SK-N-SH (cell line): ENCODE results near the gene PRDM8. TPM values are rescaled to one million over a fixed set of nuclear protein-coding genes. Genes with fewer than 3 reads are reported as not detected.

Source experiments
- CTCF ChIA-PET: fragments of 300-600, 350-600 bp; formaldehyde crosslinking; extraction: SDS; loops from one replicate; lab custom pipeline; 2021; lab: Yijun Ruan, JAX
- POLR2A ChIA-PET: fragments of 350-600 bp; sonication (Branson Sonifier 250); formaldehyde crosslinking; extraction: SDS; loops from one replicate; lab custom pipeline; 2020; ENCODE audit warnings: antibody characterized with exemption, inconsistent platforms; lab: Yijun Ruan, JAX
- DNase-seq: peaks from one replicate; pipeline ENCODE4 v3.0.0; 2012
- H2AFZ ChIP-seq: fragments of 200-600 bp; sonication (generic); 2 replicates; pipeline ENCODE4 v1.8.1; 2016; ENCODE audit warnings: antibody characterized with exemption, mild to moderate bottlenecking, low read depth
- H3F3A ChIP-seq: fragments of 200-600 bp; sonication (generic); replicated peaks from 2 replicates; pipeline ENCODE3; 2016; ENCODE audit warnings: antibody characterized with exemption, mild to moderate bottlenecking; ENCODE audit not compliant: insufficient read depth
- H3K27ac ChIP-seq, 2 experiments: fragments of 200-500 bp in 1 of 2; fragments of 200-600 bp in 1 of 2; sonication (Bioruptor generic) in 1 of 2; sonication (generic), shearing (Covaris generic) in 1 of 2; 2 replicates each; pipeline versions ENCODE4 v1.5.1 to v1.6.1; 2014 to 2016; ENCODE audit warnings: low read depth in 2 of 2, inconsistent platforms in 1 of 2, low read length in 1 of 2, mild to moderate bottlenecking in 1 of 2, mixed read lengths in 1 of 2
- H3K27me3 ChIP-seq: fragments of 200-600 bp; sonication (generic), shearing (Covaris generic); 2 replicates; pipeline ENCODE4 v1.6.1; 2016; ENCODE audit warnings: mixed run types; ENCODE audit not compliant: insufficient read depth
- H3K36me3 ChIP-seq, 2 experiments: fragments of 200-500 bp in 1 of 2; fragments of 200-600 bp in 1 of 2; sonication (Bioruptor generic) in 1 of 2; sonication (generic) in 1 of 2; replicated peaks in 1 of 2; 2 replicates each; pipeline versions ENCODE3 to v1.5.1; 2014 to 2016; ENCODE audit warnings: low read length in 1 of 2, mild to moderate bottlenecking in 1 of 2; ENCODE audit not compliant: insufficient read depth in 2 of 2, control insufficient read depth in 1 of 2
- H3K4me1 ChIP-seq, 2 experiments: fragments of 200-500 bp in 1 of 2; fragments of 200-600 bp in 1 of 2; sonication (Bioruptor generic) in 1 of 2; sonication (generic), shearing (Covaris generic) in 1 of 2; 2 replicates each; pipeline versions ENCODE4 v1.5.1 to v1.6.1; 2014 to 2016; ENCODE audit warnings: low read depth in 1 of 2, low read length in 1 of 2, mixed run types in 1 of 2; ENCODE audit not compliant: insufficient read depth in 2 of 2, control insufficient read depth in 1 of 2
- H3K4me2 ChIP-seq: fragments of 200-600 bp; sonication (generic), shearing (Covaris generic); 2 replicates; pipeline ENCODE4 v1.6.1; 2017; ENCODE audit warnings: mixed run types
- H3K4me3 ChIP-seq, 2 experiments: fragments of 200-500 bp in 1 of 2; fragments of 200-600 bp in 1 of 2; sonication (Bioruptor generic) in 1 of 2; sonication (generic), shearing (Covaris generic) in 1 of 2; 2 replicates each; pipeline versions ENCODE4 v1.5.1 to v1.8.1; 2014 to 2016; ENCODE audit warnings: low read depth in 2 of 2, inconsistent platforms in 1 of 2, low read length in 1 of 2, mild to moderate bottlenecking in 1 of 2, mixed read lengths in 1 of 2, moderate library complexity in 1 of 2
- H3K79me2 ChIP-seq: fragments of 200-600 bp; sonication (generic); 2 replicates; pipeline ENCODE4 v1.8.1; 2017; ENCODE audit warnings: mild to moderate bottlenecking; ENCODE audit not compliant: insufficient read depth
- H3K9ac ChIP-seq: fragments of 200-600 bp; sonication (generic); 2 replicates; pipeline ENCODE4 v1.6.1; 2017; ENCODE audit warnings: mixed run types
- H3K9me2 ChIP-seq: fragments of 200-600 bp; sonication (generic); 2 replicates; pipeline ENCODE4 v1.6.1; 2017; ENCODE audit warnings: mixed run types
- H3K9me3 ChIP-seq: fragments of 200-600 bp; sonication (generic); 2 replicates; pipeline ENCODE4 v1.6.1; 2017; ENCODE audit warnings: mixed run types, mild to moderate bottlenecking, moderate library complexity
- H4K20me1 ChIP-seq: fragments of 200-600 bp; sonication (generic); 2 replicates; pipeline ENCODE4 v1.6.1; 2017; ENCODE audit warnings: mild to moderate bottlenecking, mixed run types; ENCODE audit not compliant: insufficient read depth
- CHD2 ChIP-seq: fragments of 150-350 bp; IDR thresholded peaks from 2 replicates; pipeline ENCODE4 v1.6.1; 2018; ENCODE audit warnings: low read length; ENCODE audit not compliant: partially characterized antibody
- ELF1 ChIP-seq: IDR thresholded peaks from 2 replicates; pipeline ENCODE4 v1.4.0; 2012
- FOXJ3 ChIP-seq: sonication (generic); formaldehyde crosslinking; IDR thresholded peaks from 2 replicates; pipeline ENCODE4 v1.5.1; 2020; ENCODE audit warnings: mild to moderate bottlenecking, missing genetic modification reagents
- GATA2 ChIP-seq: sonication (generic); formaldehyde crosslinking; IDR thresholded peaks from 2 replicates; pipeline ENCODE4 v1.5.0; 2020; ENCODE audit warnings: mild to moderate bottlenecking, missing genetic modification reagents
- IRF3 ChIP-seq: fragments of 150-350 bp; IDR thresholded peaks from 2 replicates; pipeline ENCODE4 v1.6.1; 2016; ENCODE audit warnings: mild to moderate bottlenecking, low read depth, low read length
- JUND ChIP-seq: IDR thresholded peaks from 2 replicates; pipeline ENCODE4 v1.4.0; 2012
- NFIC ChIP-seq: IDR thresholded peaks from 2 replicates; pipeline ENCODE4 v1.4.0; 2012; ENCODE audit warnings: borderline replicate concordance
- RCOR1 ChIP-seq: fragments of 150-350 bp; IDR thresholded peaks from 2 replicates; pipeline ENCODE4 v1.6.1; 2017; ENCODE audit warnings: antibody characterized with exemption, low read length
- RFX5 ChIP-seq: IDR thresholded peaks from 2 replicates; pipeline ENCODE4 v1.6.1; 2012; ENCODE audit warnings: mild to moderate bottlenecking, improper control_type of control experiment, low read length
- TAF1 ChIP-seq: IDR thresholded peaks from 2 replicates; pipeline ENCODE4 v1.6.1; 2012; ENCODE audit warnings: low read depth, mild to moderate bottlenecking, low read length, moderate library complexity, borderline replicate concordance
- TCF12 ChIP-seq: IDR thresholded peaks from 2 replicates; pipeline ENCODE4 v1.4.0; 2012
- USF2 ChIP-seq: fragments of 150-350 bp; IDR thresholded peaks from 2 replicates; pipeline ENCODE4 v1.6.1; 2017; ENCODE audit warnings: antibody characterized with exemption, low read length, low read depth, borderline replicate concordance
- YY1 ChIP-seq: IDR thresholded peaks from 2 replicates; pipeline ENCODE4 v1.4.0; 2012; ENCODE audit warnings: low read depth, mild to moderate bottlenecking
- polyA plus RNA-seq, 3 experiments: library from polyadenylated mRNA; depleted of rRNA; stranded (reverse); fragments of >200 nt; gene quantifications; 2 replicates each; pipeline ENCODE4 v1.2.3, GENCODE V29; 2012
- TF ChIP-seq, protein P1 (sequence below): IDR thresholded peaks from 2 replicates; pipeline ENCODE4 v1.4.0; 2012; ENCODE audit warnings: low read depth, borderline replicate concordance
- TF ChIP-seq, protein P2 (sequence below): IDR thresholded peaks from 2 replicates; pipeline ENCODE4 v1.6.1; 2012; ENCODE audit warnings: mild to moderate bottlenecking, low read depth, low read length, moderate library complexity

PRDM8 gene
- polyA plus RNA-seq, 1 of the 3 experiments (the other 2 are of a cell fraction) = 3.5 TPM

GRCh38 chr4:80228460-80228859 lies 31.2 kb downstream of the PRDM8 start:
- no peak for TF ChIP-seq YY1
- no peak for TF ChIP-seq RCOR1
- TF ChIP-seq, protein P1, sequence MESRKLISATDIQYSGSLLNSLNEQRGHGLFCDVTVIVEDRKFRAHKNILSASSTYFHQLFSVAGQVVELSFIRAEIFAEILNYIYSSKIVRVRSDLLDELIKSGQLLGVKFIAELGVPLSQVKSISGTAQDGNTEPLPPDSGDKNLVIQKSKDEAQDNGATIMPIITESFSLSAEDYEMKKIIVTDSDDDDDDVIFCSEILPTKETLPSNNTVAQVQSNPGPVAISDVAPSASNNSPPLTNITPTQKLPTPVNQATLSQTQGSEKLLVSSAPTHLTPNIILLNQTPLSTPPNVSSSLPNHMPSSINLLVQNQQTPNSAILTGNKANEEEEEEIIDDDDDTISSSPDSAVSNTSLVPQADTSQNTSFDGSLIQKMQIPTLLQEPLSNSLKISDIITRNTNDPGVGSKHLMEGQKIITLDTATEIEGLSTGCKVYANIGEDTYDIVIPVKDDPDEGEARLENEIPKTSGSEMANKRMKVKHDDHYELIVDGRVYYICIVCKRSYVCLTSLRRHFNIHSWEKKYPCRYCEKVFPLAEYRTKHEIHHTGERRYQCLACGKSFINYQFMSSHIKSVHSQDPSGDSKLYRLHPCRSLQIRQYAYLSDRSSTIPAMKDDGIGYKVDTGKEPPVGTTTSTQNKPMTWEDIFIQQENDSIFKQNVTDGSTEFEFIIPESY = no peak
- TF ChIP-seq TCF12 = no peak
- no peak for TF ChIP-seq ELF1
- no peak for TF ChIP-seq RFX5
- no peak for TF ChIP-seq USF2
- TF ChIP-seq GATA2 (CRISPR knock-in tag) = no peak
- TF ChIP-seq NFIC = no peak
- TF ChIP-seq, protein P2, sequence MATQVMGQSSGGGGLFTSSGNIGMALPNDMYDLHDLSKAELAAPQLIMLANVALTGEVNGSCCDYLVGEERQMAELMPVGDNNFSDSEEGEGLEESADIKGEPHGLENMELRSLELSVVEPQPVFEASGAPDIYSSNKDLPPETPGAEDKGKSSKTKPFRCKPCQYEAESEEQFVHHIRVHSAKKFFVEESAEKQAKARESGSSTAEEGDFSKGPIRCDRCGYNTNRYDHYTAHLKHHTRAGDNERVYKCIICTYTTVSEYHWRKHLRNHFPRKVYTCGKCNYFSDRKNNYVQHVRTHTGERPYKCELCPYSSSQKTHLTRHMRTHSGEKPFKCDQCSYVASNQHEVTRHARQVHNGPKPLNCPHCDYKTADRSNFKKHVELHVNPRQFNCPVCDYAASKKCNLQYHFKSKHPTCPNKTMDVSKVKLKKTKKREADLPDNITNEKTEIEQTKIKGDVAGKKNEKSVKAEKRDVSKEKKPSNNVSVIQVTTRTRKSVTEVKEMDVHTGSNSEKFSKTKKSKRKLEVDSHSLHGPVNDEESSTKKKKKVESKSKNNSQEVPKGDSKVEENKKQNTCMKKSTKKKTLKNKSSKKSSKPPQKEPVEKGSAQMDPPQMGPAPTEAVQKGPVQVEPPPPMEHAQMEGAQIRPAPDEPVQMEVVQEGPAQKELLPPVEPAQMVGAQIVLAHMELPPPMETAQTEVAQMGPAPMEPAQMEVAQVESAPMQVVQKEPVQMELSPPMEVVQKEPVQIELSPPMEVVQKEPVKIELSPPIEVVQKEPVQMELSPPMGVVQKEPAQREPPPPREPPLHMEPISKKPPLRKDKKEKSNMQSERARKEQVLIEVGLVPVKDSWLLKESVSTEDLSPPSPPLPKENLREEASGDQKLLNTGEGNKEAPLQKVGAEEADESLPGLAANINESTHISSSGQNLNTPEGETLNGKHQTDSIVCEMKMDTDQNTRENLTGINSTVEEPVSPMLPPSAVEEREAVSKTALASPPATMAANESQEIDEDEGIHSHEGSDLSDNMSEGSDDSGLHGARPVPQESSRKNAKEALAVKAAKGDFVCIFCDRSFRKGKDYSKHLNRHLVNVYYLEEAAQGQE = no peak
- no peak for TF ChIP-seq TAF1
- TF ChIP-seq CHD2 = no peak
- no peak for TF ChIP-seq IRF3
- no peak for TF ChIP-seq JUND
- TF ChIP-seq FOXJ3 (CRISPR knock-in tag) = no peak
- TF ChIP-seq, all 33 proteins: peak for 0
- Histone ChIP-seq H3K79me2 (no peaks in the 10 kb centered on the region), H3K9me3 (no peaks in the 10 kb centered on the region), H3K4me1 (peaks cover 0 to 16% of the 10 kb centered on the region in 2 experiments; a peak in 2 of 4 replicates), H3K27me3 (no peaks in the 10 kb centered on the region), H3K36me3 (no peaks in the 10 kb centered on the region), H3K4me3 (no peak overlapping the region), H4K20me1 (no peaks in the 10 kb centered on the region), H3K27ac (no peak overlapping the region), H3K4me2 (no peak overlapping the region), H3K9ac (no peak overlapping the region), H3F3A (no peaks in the 10 kb centered on the region), H2AFZ (no peak overlapping the region), H3K9me2 (no peaks in the 10 kb centered on the region)
- DNase-seq = no peak
- CTCF ChIA-PET = interaction anchor here (0.9 kb wide), 1 partner anchor 108 kb away, joined by 3 read pairs; no protein-coding TSS in a partner anchor
- POLR2A ChIA-PET = no interaction called here
